ENCODE measurements around the gene VIPR2.
"Not testable (repeated sequence)": the region's sequence is repeated elsewhere in the genome, so short reads cannot be mapped to it uniquely, and the experiment has no call there.

DNA sequence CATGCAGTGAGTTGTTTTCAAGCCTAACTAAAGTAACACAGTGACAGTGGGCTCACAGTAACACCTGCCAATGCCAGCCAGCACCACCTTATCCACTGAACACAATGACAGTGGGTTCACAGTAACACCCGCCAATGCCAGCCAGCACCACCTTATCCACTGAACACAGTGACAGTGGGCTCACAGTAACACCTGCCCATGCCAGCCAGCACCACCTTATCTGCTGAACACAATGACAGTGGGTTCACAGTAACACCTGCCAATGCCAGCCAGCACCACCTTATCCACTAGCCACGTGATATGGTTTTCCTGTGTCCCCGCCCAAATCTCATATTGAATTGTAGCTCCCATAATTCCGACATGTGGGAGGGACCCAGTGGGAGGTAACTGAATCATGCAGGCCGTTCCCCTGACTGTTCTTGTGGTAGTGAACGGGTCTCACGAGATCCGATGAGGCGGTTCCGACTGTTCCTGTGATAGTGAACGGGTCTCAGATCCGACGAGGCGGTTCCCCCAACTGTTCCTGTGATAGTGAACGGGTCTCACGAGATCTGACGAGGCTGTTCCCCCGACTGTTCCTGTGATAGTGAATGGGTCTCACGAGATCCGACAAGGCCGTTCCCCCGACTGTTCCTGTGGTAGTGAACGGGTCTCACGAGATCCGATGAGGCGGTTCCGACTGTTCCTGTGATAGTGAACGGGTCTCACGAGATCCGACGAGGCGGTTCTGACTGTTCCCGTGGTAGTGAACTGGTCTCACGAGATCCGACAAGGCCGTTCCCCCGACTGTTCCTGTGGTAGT, 44.2 kb downstream of the VIPR2 start:
- TF ChIP-seq, protein P1, sequence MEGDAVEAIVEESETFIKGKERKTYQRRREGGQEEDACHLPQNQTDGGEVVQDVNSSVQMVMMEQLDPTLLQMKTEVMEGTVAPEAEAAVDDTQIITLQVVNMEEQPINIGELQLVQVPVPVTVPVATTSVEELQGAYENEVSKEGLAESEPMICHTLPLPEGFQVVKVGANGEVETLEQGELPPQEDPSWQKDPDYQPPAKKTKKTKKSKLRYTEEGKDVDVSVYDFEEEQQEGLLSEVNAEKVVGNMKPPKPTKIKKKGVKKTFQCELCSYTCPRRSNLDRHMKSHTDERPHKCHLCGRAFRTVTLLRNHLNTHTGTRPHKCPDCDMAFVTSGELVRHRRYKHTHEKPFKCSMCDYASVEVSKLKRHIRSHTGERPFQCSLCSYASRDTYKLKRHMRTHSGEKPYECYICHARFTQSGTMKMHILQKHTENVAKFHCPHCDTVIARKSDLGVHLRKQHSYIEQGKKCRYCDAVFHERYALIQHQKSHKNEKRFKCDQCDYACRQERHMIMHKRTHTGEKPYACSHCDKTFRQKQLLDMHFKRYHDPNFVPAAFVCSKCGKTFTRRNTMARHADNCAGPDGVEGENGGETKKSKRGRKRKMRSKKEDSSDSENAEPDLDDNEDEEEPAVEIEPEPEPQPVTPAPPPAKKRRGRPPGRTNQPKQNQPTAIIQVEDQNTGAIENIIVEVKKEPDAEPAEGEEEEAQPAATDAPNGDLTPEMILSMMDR (IDR thresholded peaks at IDR 0.05; ENCODE audit: borderline replicate concordance, extremely low read depth, low read length, poor library complexity, severe bottlenecking) = not testable (repeated sequence)
- TF ChIP-seq EZH2 (IDR thresholded peaks at IDR 0.05; ENCODE audit: borderline replicate concordance, low read depth, low read length, severe bottlenecking) = not testable (repeated sequence)
